K562 (cell line): ENCODE results near the gene CLTA. TPM values are rescaled to one million over a fixed set of nuclear protein-coding genes. Genes with fewer than 3 reads are reported as not detected.
A peak's percentile ranks its signal among the peaks of the same experiment; 100 is the strongest.

ENCODE experiments used
- CSDE1 ChIP-seq, 2 experiments: fragments of 450-650 bp; IDR thresholded peaks; 2 replicates each; pipeline ENCODE4 v1.6.1; 2016; ENCODE audit warnings: mild to moderate bottlenecking in 1 of 2
- KAT8 ChIP-seq: fragments of 450-650 bp; IDR thresholded peaks from 2 replicates; pipeline ENCODE4 v1.6.1; 2016; ENCODE audit warnings: low read depth, mild to moderate bottlenecking
- NFATC3 ChIP-seq: fragments of 450-650 bp; IDR thresholded peaks from 2 replicates; pipeline ENCODE4 v1.6.1; 2017; ENCODE audit warnings: mild to moderate bottlenecking
- PHF20 ChIP-seq: fragments of 450-650 bp; IDR thresholded peaks from 2 replicates; pipeline ENCODE4 v1.6.1; 2018; ENCODE audit not compliant: partially characterized antibody
- PURB ChIP-seq: sonication (generic); formaldehyde crosslinking; IDR thresholded peaks from 2 replicates; pipeline ENCODE4 v1.9.0; 2021; ENCODE audit warnings: low read depth, mild to moderate bottlenecking, missing genetic modification reagents
- RBBP5 ChIP-seq: fragments of 200-600 bp; sonication (generic); IDR thresholded peaks from 2 replicates; pipeline ENCODE4 v1.6.1; 2012; ENCODE audit warnings: borderline replicate concordance, mild to moderate bottlenecking, low read length, control low read depth, inconsistent platforms; ENCODE audit not compliant: insufficient read depth, poor library complexity, severe bottlenecking
- SIX5 ChIP-seq, 2 experiments: IDR thresholded peaks; 2 replicates each; pipeline ENCODE4 v1.6.1; 2011; ENCODE audit warnings: low read length in 2 of 2, borderline replicate concordance in 1 of 2, low read depth in 1 of 2, mild to moderate bottlenecking in 1 of 2, moderate library complexity in 1 of 2; ENCODE audit not compliant: insufficient read depth in 1 of 2
- SMARCA4 ChIP-seq: fragments of 450-650 bp; IDR thresholded peaks from 2 replicates; pipeline ENCODE4 v1.6.1; 2016
- ZBTB7A ChIP-seq: IDR thresholded peaks from 2 replicates; pipeline ENCODE4 v1.6.1; 2011; ENCODE audit warnings: low read depth, mild to moderate bottlenecking, low read length, moderate library complexity, borderline replicate concordance; ENCODE audit not compliant: control insufficient read depth
- ZNF124 ChIP-seq: sonication (generic); formaldehyde crosslinking; IDR thresholded peaks from 2 replicates; pipeline ENCODE4 v1.8.1; 2022; ENCODE audit warnings: missing genetic modification reagents
- ZNF41 ChIP-seq: fragments of 250-450 bp; sonication (Bioruptor Pico); conservative IDR thresholded peaks from 2 replicates; pipeline ENCODE4 v1.4.0; 2020; ENCODE audit warnings: mild to moderate bottlenecking
- polyA plus RNA-seq, 8 experiments: library from polyadenylated mRNA; depleted of rRNA in 4 of 8; stranded (reverse) in 5 of 8; unstranded in 3 of 8; fragments of >200 nt; fragmentation: Nextera tagmentation in 2 of 8; fragmentation: Illumina TruSeq in 1 of 8; extraction: Ambion mirVana in 2 of 8; extraction: Trizol in 1 of 8; gene quantifications; 2 replicates each; pipeline versions ENCODE4 v1.2.1 to v1.2.3, GENCODE V29; 2011 to 2014; ENCODE audit warnings: inconsistent platforms in 1 of 8, missing spikeins in 1 of 8
- total RNA-seq, 7 experiments: library from RNA; depleted of rRNA in 6 of 7; stranded (reverse); fragments of >200 nt in 6 of 7; fragmentation: Illumina TruSeq in 2 of 7; extraction: Trizol in 2 of 7; gene quantifications; 2 replicates each; pipeline versions ENCODE4 v1.2.1 to v1.2.3, GENCODE V29; 2011 to 2021; ENCODE audit warnings: low replicate concordance in 1 of 7
- TF ChIP-seq, protein P1 (sequence below), 2 experiments: IDR thresholded peaks in 1 of 2; conservative IDR thresholded peaks in 1 of 2; 2 replicates each; pipeline ENCODE4 v1.6.1; 2016; ENCODE audit warnings: low read depth in 2 of 2, mild to moderate bottlenecking in 1 of 2, missing compliant biosample characterization in 1 of 2, missing genetic modification characterization in 1 of 2, moderate library complexity in 1 of 2
- TF ChIP-seq, protein P2 (sequence below): fragments of 250-450 bp; sonication (Bioruptor Pico); IDR thresholded peaks from 2 replicates; pipeline ENCODE4 v1.5.0; 2020; ENCODE audit warnings: mild to moderate bottlenecking, borderline replicate concordance
- TF ChIP-seq, protein P3 (sequence below): fragments of 200-400 bp; formaldehyde crosslinking; IDR thresholded peaks from 2 replicates; pipeline ENCODE4 v1.6.1; 2017; ENCODE audit warnings: mild to moderate bottlenecking, low read depth, low read length, moderate library complexity
- TF ChIP-seq, protein P4 (sequence below): fragments of 450-650 bp; formaldehyde crosslinking; IDR thresholded peaks from 2 replicates; pipeline ENCODE4 v1.4.0; 2020; ENCODE audit warnings: mild to moderate bottlenecking, moderate library complexity
- TF ChIP-seq, protein P5 (sequence below): fragments of 450-650 bp; formaldehyde crosslinking; conservative IDR thresholded peaks from 2 replicates; pipeline ENCODE4 v1.4.0; 2022; ENCODE audit warnings: mild to moderate bottlenecking, missing genetic modification characterization

CLTA gene
- total and polyA plus RNA-seq, 9 of the 15 experiments (the other 6 are each of a cell fraction or from before 2014, with no cell fraction given), result 37.8 to 219 (median 144) TPM

DNA sequence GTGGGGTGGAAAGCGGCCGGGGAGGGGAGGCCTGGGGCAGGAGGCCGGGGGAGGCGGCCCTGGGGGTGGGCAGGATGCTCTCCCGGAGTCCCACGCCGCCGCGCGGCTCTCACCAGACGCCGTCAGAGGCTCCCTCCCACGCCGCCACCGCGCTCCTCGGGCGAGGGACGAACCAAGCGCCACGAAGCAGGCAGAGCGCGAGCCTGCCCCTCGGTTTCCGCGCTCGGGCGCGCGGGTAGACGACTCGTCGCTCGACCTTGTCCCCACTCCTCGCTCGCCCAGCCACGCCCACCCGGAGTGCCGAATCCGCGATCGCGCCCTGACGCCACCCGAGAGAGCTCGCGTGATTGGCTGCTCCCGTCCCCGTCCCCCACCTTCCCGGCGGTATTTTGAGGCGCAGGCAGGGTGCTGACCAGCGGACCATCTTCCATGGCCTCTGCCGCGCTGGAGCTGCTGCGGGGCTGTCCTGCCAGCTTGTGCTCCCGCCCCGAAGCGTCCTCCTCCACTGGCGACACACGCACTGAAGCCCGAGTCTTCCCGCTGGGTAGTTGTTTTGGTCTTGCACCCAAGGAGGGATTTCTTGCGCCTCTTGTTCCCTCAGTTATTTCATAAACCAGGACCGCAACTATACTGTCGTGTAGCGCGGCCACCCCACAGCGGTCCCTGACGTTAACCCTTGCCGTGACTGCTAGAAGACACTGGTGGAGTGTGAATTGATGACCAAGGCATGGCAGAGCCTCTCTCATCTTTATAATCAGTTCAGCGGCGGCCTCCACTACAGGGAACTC is 67.7 kb downstream of the CLTA start, which contains the start of gene GNE (continued):
- TF ChIP-seq, protein P1, sequence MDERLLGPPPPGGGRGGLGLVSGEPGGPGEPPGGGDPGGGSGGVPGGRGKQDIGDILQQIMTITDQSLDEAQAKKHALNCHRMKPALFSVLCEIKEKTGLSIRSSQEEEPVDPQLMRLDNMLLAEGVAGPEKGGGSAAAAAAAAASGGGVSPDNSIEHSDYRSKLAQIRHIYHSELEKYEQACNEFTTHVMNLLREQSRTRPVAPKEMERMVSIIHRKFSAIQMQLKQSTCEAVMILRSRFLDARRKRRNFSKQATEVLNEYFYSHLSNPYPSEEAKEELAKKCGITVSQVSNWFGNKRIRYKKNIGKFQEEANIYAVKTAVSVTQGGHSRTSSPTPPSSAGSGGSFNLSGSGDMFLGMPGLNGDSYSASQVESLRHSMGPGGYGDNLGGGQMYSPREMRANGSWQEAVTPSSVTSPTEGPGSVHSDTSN (CRISPR knock-in tag; IDR thresholded peaks at IDR 0.05; ENCODE audit: low read depth), result no peak
- TF ChIP-seq, protein P1 (tag; conservative IDR thresholded peaks at IDR 0.05; ENCODE audit: low read depth), result no peak
- TF ChIP-seq RBBP5, result peak; percentile 90
- no peak for TF ChIP-seq ZNF41 (CRISPR knock-in tag)
- no peak for TF ChIP-seq PURB (CRISPR knock-in tag)
- no peak for TF ChIP-seq NFATC3
- TF ChIP-seq ZBTB7A, result peak; percentile 57; the same call in 1 of the 2 replicates
- no peak for TF ChIP-seq SMARCA4
- TF ChIP-seq, protein P2, sequence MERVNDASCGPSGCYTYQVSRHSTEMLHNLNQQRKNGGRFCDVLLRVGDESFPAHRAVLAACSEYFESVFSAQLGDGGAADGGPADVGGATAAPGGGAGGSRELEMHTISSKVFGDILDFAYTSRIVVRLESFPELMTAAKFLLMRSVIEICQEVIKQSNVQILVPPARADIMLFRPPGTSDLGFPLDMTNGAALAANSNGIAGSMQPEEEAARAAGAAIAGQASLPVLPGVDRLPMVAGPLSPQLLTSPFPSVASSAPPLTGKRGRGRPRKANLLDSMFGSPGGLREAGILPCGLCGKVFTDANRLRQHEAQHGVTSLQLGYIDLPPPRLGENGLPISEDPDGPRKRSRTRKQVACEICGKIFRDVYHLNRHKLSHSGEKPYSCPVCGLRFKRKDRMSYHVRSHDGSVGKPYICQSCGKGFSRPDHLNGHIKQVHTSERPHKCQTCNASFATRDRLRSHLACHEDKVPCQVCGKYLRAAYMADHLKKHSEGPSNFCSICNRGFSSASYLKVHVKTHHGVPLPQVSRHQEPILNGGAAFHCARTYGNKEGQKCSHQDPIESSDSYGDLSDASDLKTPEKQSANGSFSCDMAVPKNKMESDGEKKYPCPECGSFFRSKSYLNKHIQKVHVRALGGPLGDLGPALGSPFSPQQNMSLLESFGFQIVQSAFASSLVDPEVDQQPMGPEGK (CRISPR knock-in tag), result no peak
- no peak for TF ChIP-seq ZNF124 (CRISPR knock-in tag)
- no peak for TF ChIP-seq PHF20
- no peak; a peak in 1 of 4 replicates for TF ChIP-seq CSDE1 (IDR thresholded peaks at IDR 0.05)
- TF ChIP-seq, protein P3, sequence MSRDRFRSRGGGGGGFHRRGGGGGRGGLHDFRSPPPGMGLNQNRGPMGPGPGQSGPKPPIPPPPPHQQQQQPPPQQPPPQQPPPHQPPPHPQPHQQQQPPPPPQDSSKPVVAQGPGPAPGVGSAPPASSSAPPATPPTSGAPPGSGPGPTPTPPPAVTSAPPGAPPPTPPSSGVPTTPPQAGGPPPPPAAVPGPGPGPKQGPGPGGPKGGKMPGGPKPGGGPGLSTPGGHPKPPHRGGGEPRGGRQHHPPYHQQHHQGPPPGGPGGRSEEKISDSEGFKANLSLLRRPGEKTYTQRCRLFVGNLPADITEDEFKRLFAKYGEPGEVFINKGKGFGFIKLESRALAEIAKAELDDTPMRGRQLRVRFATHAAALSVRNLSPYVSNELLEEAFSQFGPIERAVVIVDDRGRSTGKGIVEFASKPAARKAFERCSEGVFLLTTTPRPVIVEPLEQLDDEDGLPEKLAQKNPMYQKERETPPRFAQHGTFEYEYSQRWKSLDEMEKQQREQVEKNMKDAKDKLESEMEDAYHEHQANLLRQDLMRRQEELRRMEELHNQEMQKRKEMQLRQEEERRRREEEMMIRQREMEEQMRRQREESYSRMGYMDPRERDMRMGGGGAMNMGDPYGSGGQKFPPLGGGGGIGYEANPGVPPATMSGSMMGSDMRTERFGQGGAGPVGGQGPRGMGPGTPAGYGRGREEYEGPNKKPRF, result no peak
- TF ChIP-seq KAT8, result no peak
- TF ChIP-seq, protein P4, sequence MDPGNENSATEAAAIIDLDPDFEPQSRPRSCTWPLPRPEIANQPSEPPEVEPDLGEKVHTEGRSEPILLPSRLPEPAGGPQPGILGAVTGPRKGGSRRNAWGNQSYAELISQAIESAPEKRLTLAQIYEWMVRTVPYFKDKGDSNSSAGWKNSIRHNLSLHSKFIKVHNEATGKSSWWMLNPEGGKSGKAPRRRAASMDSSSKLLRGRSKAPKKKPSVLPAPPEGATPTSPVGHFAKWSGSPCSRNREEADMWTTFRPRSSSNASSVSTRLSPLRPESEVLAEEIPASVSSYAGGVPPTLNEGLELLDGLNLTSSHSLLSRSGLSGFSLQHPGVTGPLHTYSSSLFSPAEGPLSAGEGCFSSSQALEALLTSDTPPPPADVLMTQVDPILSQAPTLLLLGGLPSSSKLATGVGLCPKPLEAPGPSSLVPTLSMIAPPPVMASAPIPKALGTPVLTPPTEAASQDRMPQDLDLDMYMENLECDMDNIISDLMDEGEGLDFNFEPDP (CRISPR knock-in tag), result no peak
- TF ChIP-seq, protein P5, sequence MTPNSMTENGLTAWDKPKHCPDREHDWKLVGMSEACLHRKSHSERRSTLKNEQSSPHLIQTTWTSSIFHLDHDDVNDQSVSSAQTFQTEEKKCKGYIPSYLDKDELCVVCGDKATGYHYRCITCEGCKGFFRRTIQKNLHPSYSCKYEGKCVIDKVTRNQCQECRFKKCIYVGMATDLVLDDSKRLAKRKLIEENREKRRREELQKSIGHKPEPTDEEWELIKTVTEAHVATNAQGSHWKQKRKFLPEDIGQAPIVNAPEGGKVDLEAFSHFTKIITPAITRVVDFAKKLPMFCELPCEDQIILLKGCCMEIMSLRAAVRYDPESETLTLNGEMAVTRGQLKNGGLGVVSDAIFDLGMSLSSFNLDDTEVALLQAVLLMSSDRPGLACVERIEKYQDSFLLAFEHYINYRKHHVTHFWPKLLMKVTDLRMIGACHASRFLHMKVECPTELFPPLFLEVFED, result no peak
- 0 out of 4 replicates have a peak, but pooled peaks of 1 of the 2 experiments have one; percentile 9 for TF ChIP-seq SIX5 (IDR thresholded peaks at IDR 0.05; ENCODE audit: borderline replicate concordance in 1 of 2, insufficient read depth in 1 of 2, low read depth in 1 of 2, low read length in 2 of 2)
